GM18873 (cell line): ENCODE measurements around the gene KLHDC2.
"Not testable (repeated sequence)": the region's sequence is repeated elsewhere in the genome, so short reads cannot be mapped to it uniquely, and the experiment has no call there.

Experiments
- ATAC-seq: cut with Tn5 transposase; IDR thresholded peaks from one replicate; pipeline ENCODE4 v1.9.1; 2021; ENCODE audit warnings: mild to moderate bottlenecking, moderate library complexity, moderate number of reproducible peaks; ENCODE audit not compliant: unreplicated experiment, low FRiP score

Gene KLHDC2

DNA sequence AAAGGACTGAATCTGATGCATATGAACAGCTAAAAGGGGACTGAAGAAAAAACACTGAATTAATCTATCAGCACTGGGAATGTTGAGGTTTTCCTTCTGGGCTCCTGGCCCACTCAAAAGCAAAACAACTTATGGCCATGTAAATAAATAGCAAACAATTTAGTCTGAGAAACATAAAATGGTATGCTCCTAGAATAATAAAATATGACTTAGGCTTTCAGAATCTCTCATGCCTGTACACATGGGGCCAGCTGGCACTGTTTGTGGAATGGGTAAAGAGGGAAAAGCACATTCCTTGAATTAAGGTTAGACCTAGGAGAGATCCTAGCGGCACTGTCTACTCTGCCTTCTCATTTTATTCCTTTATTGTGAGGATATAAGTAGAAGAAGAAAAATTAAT, 6.2 kb downstream of the KLHDC2 start:
- ATAC-seq = no peak

DNA sequence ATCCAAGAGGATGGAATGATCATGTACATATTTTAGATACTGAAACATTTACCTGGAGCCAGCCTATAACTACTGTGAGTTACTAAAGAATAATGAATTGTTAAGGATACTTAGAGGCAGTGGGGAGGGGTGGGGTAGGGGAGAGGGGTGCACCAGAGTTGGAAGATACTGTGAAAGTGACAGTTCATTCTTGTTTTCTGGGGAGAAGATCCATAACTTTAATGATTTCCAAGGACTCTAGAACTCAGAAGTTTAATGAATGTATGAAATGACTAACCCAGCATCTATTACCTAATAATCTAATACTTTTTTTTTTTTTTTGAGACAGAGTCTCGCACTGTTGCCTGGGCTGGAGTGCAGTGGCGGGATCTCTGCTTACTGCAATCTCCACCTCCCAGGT, 10.5 kb downstream of the KLHDC2 start:
- no peak for ATAC-seq

DNA sequence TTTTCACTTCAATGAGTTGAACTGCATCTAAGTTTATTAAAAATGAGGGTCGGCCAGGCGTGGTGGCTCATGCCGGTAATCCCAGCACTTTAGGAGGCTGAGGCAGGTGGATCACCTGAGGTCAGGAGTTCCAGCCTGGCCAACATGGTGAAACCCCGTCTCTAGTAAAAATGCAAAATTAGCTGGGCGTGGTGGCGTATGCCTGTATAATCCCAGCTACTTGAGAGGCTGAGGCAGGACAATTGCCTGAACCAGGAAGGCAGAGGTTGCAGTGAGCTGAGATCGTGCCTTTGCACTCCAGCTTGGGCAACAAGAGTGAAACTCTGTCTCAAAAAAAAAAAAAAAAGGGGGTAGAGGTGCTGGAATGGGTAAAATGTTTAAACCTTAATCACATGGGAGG, 13.1 kb downstream of the KLHDC2 start:
- ATAC-seq = not testable (repeated sequence)

DNA sequence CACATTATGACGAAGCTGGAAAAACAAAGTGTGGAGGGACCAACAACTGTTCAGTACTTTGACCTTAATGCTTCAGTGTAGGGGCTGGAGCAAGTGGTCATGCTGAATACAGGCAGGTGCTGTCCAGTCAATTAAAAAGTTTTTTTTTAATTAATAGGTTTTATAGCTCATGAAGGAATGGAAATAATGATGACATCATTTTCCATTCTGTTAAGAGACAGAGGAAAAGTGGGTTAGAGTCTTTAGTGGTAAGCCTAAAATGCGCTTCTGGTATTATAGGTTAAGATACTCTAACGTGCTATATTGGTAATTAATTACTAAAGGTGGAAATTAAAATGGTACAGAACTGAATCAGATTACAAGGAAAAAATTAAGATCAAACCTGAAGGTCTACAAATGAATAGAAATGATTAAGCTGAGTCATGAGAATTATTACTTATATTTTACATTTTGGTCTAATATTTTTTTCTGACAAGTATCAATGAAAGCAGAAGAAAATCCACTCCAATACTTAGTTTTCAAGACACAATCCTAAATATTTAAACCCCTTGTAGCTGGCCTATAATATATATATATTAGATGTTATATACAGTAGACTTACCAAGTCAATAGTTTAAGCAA, 15.6 kb downstream of the KLHDC2 start:
- no peak for ATAC-seq

DNA sequence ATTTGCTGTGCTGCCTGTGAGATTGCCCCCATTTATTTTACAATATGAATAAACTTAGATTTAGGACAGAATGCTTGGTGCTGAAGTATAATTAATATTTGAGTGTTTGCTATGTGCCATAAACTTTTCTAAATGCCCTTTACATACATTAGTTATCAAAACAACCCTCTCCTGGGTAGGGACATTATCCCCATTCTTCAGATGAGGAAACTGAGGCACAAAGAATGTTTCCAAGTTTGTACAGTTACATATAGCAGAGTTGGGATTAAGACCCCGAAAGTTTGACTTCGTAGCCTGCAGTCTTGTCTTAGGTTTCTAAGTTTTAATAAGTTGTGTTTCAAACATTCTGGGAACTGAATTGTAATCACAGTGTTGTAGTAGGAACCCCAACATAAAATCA, 18.4 kb downstream of the KLHDC2 start:
- no peak for ATAC-seq

DNA sequence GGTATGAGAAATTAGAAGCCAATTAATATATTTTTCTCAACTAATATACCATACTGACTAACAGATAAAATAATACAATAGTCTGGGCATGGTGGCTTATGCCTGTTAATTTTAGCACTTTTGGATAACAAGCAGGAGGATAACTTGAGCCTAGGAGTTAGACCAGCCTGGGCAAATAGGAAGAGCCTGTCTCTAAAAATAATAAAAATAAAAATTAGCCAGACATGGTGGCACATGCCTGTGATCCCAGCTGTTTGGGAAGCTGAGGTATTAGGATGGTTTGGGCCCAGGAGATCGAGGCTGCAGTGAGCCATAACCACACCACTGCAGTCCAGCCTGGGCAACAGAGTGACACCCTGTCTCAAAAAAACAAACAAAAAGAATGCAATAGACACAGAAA, 24.7 kb downstream of the KLHDC2 start:
- no peak for ATAC-seq

DNA sequence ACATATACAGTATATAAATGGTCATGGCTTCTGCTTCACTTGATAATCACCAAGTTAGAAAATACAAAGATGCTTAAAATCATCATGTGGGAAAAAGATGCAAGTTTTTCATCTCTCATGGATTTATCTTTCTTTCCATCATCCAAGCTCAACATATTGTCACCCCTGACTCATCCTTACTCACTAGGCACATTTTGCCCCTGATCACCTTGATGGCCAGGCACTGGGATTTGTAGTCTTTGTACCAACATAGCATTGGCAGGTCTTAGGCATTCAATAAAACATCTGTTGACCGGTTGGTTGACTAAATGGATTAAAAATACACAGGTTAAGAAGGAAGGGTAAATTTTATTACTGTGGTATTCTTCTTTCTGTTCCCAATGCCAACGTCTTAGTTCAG, 28.1 kb downstream of the KLHDC2 start:
- no peak for ATAC-seq

DNA sequence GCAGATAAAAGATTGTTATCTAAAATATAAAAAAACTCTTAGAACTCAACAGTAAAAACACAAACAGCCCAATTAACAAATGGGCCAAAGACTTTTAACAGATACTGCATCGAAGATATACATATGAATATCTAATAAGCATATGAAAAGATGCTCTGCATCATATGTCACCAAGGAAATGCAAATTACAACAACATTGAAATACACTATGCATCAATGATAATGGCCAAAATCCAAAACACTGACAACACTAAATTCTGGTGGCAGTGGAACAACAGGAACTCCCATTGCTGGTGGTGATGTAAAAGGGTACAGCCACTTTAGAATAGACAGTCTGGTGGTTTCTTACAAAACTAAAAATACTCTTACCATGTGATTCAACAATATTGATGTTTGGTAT, 40.8 kb downstream of the KLHDC2 start:
- no peak for ATAC-seq

DNA sequence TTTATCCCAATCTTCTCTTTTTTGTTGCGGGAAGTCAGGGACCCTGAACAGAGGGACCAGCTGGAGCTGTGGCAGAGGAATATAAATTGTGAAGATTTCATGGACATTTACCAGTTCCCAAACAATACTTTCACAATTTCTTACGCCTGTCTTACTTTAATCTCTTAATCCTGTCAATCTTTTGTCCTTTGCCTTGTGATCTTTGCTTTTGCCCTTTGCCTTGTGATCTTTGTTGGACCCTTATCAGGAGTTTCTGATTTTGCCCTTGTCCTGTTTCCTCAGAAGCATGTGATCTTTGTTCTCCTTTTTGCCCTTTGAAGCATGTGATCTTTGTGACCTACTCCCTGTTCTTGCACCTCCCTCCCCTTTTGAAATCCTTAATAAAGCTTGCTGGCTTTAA, 48.2 kb downstream of the KLHDC2 start:
- ATAC-seq = not testable (repeated sequence)

DNA sequence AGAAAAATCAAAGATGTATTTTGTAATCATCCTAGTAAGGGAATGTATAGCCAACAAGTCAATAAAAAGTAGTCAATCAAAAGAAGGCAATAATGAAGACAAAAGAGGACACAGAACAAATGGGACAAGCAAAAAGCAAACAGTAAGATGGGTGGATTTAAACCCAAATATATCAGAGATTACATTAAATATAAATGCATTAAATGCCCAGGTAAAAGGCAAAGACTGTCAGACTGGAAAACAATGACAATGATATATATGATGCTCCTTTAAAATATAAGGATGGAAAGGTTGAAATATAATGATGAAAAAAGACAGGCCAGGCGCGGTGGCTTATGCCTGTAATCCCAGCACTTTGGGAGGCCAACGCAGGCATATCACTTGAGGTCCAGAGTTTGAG, 48.9 kb downstream of the KLHDC2 start:
- ATAC-seq = no peak

DNA sequence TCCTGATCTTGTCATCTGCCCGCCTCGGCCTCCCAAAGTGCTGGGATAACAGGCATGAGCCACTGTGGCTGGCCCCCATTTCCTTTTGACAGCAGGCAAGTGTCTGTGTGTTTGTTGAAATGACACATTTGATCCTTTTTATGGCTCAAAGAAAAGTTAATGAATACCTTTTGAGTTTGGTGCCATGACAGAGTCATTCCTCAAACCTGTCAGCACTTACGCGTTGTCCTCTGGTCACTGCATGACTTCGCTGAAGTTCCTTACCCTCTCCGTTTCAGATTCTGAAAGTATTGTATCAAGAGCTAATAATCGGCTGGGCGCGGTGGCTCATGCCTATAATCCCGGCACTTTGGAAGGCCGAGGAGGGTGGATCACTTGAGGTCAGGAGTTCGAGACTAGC, 52.2 kb downstream of the KLHDC2 start:
- ATAC-seq = no peak

DNA sequence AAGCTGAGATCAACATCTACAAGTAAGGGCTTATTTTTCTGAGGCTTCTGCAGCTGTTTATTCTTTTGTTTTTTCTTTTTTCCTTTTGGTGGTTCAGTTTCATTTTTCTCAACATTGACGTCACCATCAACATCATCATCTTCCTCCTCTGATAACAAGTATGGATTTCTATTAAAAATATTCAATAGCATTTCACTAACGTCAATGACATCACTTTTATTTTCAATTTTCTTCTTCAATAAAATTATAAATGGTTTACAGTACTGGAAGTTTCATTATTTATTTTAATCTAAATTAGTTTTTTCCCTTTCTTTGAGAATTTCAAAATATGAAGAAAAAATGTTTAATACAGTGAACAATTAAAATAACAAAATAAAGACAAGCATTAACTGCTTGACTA, 60.7 kb downstream of the KLHDC2 start:
- no peak for ATAC-seq
